Measurements from ENCODE around the gene MCF2L2. TPM values are rescaled to one million over a fixed set of nuclear protein-coding genes. Genes with fewer than 3 reads are reported as not detected.

The MCF2L2 gene
- total and polyA plus RNA-seq, 9 of the 15 experiments (the other 6 are each of a cell fraction or from before 2014, with no cell fraction given) = 0.56 to 4.2 (median 3.0) TPM

GRCh38 chr3:183410280-183410679 lies 18.1 kb downstream of the MCF2L2 start (continued):
- TF ChIP-seq CUX1 (CRISPR knock-in tag; IDR thresholded peaks at IDR 0.05) (no peak), MAFF (IDR thresholded peaks at IDR 0.05; ENCODE audit: low read length) (peak; percentile 68), CBX5 (IDR thresholded peaks at IDR 0.05; ENCODE audit: borderline replicate concordance, low read depth) (no peak), U2AF1 (optimal IDR thresholded peaks at IDR 0.05; ENCODE audit: low read depth, low read length) (no peak), KHSRP (IDR thresholded peaks at IDR 0.05) (no peak), SAFB2 (IDR thresholded peaks at IDR 0.05; ENCODE audit: borderline replicate concordance, low read depth, low read length, severe bottlenecking) (no peak), TEAD1 (CRISPR knock-in tag; IDR thresholded peaks at IDR 0.05) (peak; percentile 54 to 67; a peak in 1 of 4 replicates), MYBL2 (IDR thresholded peaks at IDR 0.05; ENCODE audit: low read depth) (no peak), MYBL2 (CRISPR knock-in tag; IDR thresholded peaks at IDR 0.05; ENCODE audit: borderline replicate concordance) (no peak), C11orf30 (IDR thresholded peaks at IDR 0.05; ENCODE audit: low read depth) (peak; percentile 73), THRAP3 (IDR thresholded peaks at IDR 0.05; ENCODE audit: borderline replicate concordance) (no peak), TRIM24 (IDR thresholded peaks at IDR 0.05) (peak in 1 of 2 experiments; percentile 64; a peak in 2 of 4 replicates), ZNF174 (CRISPR knock-in tag; IDR thresholded peaks at IDR 0.05) (no peak), POLR2AphosphoS2 (IDR thresholded peaks at IDR 0.05; ENCODE audit: low read length) (no peak), CEBPZ (IDR thresholded peaks at IDR 0.05; ENCODE audit: borderline replicate concordance, low read depth, low read length) (no peak), GTF2E2 (tag; IDR thresholded peaks at IDR 0.05) (no peak), IRF1 (CRISPR knock-in tag; IDR thresholded peaks at IDR 0.05; ENCODE audit: borderline replicate concordance) (no peak), FOS (IDR thresholded peaks at IDR 0.05; ENCODE audit: extremely low read depth, insufficient read length) (peak; percentile 69), TFAM (CRISPR knock-in tag; conservative IDR thresholded peaks at IDR 0.05) (no peak), CHD4 (IDR thresholded peaks at IDR 0.05; ENCODE audit: insufficient read depth, insufficient replicate concordance, low read depth, low read length, poor library complexity, severe bottlenecking) (no peak), ZNF830 (CRISPR knock-in tag; IDR thresholded peaks at IDR 0.05) (no peak), PML (IDR thresholded peaks at IDR 0.05; ENCODE audit: low read length) (peak; percentile 65)
